ENCODE data around the gene ICOS. TPM values are rescaled to one million over a fixed set of nuclear protein-coding genes. Genes with fewer than 3 reads are reported as not detected.
"Not testable (repeated sequence)": the region's sequence is repeated elsewhere in the genome, so short reads cannot be mapped to it uniquely, and the experiment has no call there.

ICOS gene
- total and polyA plus RNA-seq, 11 donors, result 0.04 to 0.85 (median 0.27) TPM; not detected in 8

GRCh38 chr2:203940039-203940438 lies 3.5 kb downstream of the ICOS start:
- 65 to 75% (median 72%) methylated on average over 4 of the region's 4 CpGs for WGBS, 4 donors
- TF ChIP-seq CTCF (IDR thresholded peaks at IDR 0.05) (no peak), POLR2A (IDR thresholded peaks at IDR 0.05) (no peak)
- peaks cover 0 to 2% (median 0%) of the 10 kb centered on the region in 12 donors for H3K4me1 ChIP-seq
- H3K27ac ChIP-seq, result no peak overlapping the region
- peak overlapping the region in 1 of 12 donors; percentile 49 for H3K4me3 ChIP-seq
- ATAC-seq (no peak), DNase-seq (no peak)
- intact Hi-C loops (cut with DNase I), result no loop called here
- H3K9me3 ChIP-seq, result no peaks in the 10 kb centered on the region
- no peaks in the 10 kb centered on the region for H3K27me3 ChIP-seq
- no peaks in the 10 kb centered on the region for H3K36me3 ChIP-seq

- H3K27ac ChIP-seq; ATAC-seq; H3K27me3 ChIP-seq; intact Hi-C loops (cut with DNase I); H3K36me3 ChIP-seq; H3K9me3 ChIP-seq; H3K4me3 ChIP-seq; H3K4me1 ChIP-seq; DNase-seq: not testable (repeated sequence)
- WGBS, 4 donors, result 91 to 95% (median 94%) methylated on average over 7 of the region's 7 CpGs
Observed at GRCh38 chr2:203943493-203944382, 7.2 kb downstream of the ICOS start.

GRCh38 chr2:203948733-203949132 lies 12.2 kb downstream of the ICOS start:
- 83 to 92% (median 86%) methylated on average over 1 of the region's 1 CpG for WGBS, 4 donors
- no peaks in the 10 kb centered on the region for H3K4me1 ChIP-seq
- no peaks in the 10 kb centered on the region for H3K36me3 ChIP-seq
- H3K27me3 ChIP-seq, result no peaks in the 10 kb centered on the region
- TF ChIP-seq POLR2A (IDR thresholded peaks at IDR 0.05) (no peak), CTCF (IDR thresholded peaks at IDR 0.05) (no peak)
- H3K27ac ChIP-seq, result no peak overlapping the region
- DNase-seq, result no peak
- intact Hi-C loops (cut with DNase I), result no loop called here
- ATAC-seq, result no peak
- no peaks in the 10 kb centered on the region for H3K9me3 ChIP-seq
- no peak overlapping the region for H3K4me3 ChIP-seq

GRCh38 chr2:203949228-203949627 lies 12.7 kb downstream of the ICOS start:
- no peaks in the 10 kb centered on the region for H3K9me3 ChIP-seq
- H3K4me3 ChIP-seq, result no peak overlapping the region
- H3K27ac ChIP-seq, result no peak overlapping the region
- DNase-seq (no peak), ATAC-seq (no peak)
- H3K4me1 ChIP-seq, result no peaks in the 10 kb centered on the region
- intact Hi-C loops (cut with DNase I), result no loop called here
- 70 to 79% (median 77%) methylated on average over 2 of the region's 2 CpGs for WGBS, 4 donors
- H3K36me3 ChIP-seq, result no peaks in the 10 kb centered on the region
- TF ChIP-seq POLR2A (IDR thresholded peaks at IDR 0.05) (no peak), CTCF (IDR thresholded peaks at IDR 0.05) (no peak)
- no peaks in the 10 kb centered on the region for H3K27me3 ChIP-seq
